IMR-90 (cell line): ENCODE measurements around the gene ANKLE2. TPM values are rescaled to one million over a fixed set of nuclear protein-coding genes. Genes with fewer than 3 reads are reported as not detected.

Source experiments
- ATAC-seq: fragments of 200-7000 bp; cut with Tn5 transposase; 2 replicates; pipeline ENCODE4 v1.9.1; 2020; ENCODE audit warnings: low read depth, mild to moderate bottlenecking, moderate library complexity
- BruUV-seq: library from RNA; stranded (reverse); fragments of 400-500 nt; replicated peaks from 2 replicates; lab custom pipeline; 2021; lab: Mats Ljungman, UMichigan
- CTCF ChIA-PET: fragments of 300-600 bp; formaldehyde crosslinking; extraction: SDS; loops from one replicate; lab custom pipeline; 2021; ENCODE audit warnings: antibody characterized with exemption; lab: Yijun Ruan, JAX
- POLR2A ChIA-PET: fragments of 300-600 bp; sonication (Branson Sonifier 250); formaldehyde crosslinking; loops from one replicate; lab custom pipeline; 2022; ENCODE audit warnings: antibody characterized with exemption; ENCODE audit not compliant: unreplicated experiment; lab: Charles Lee
- DNase-seq: peaks from one replicate; pipeline ENCODE4 v3.0.0; 2013
- H2AFZ ChIP-seq: replicated peaks from 2 replicates; pipeline ENCODE3; 2013; ENCODE audit warnings: low read length, mild to moderate bottlenecking; ENCODE audit not compliant: poor library complexity
- H2AK5ac ChIP-seq: 2 replicates; pipeline ENCODE4 v1.6.1; 2013; ENCODE audit warnings: low read depth, low read length, inconsistent platforms
- H2AK9ac ChIP-seq: replicated peaks from 2 replicates; pipeline ENCODE3; 2013; ENCODE audit warnings: mild to moderate bottlenecking, low read depth, low read length, moderate library complexity; ENCODE audit not compliant: poor library complexity
- H2BK120ac ChIP-seq: 2 replicates; pipeline ENCODE4 v1.6.1; 2013; ENCODE audit warnings: low read depth, low read length, inconsistent platforms
- H2BK15ac ChIP-seq: 3 replicates; pipeline ENCODE4 v1.6.1; 2013; ENCODE audit warnings: low read depth, low read length, inconsistent platforms
- H2BK20ac ChIP-seq: 2 replicates; pipeline ENCODE4 v1.6.1; 2013; ENCODE audit warnings: low read depth, mild to moderate bottlenecking, inconsistent platforms, low read length, moderate library complexity
- H2BK5ac ChIP-seq: 2 replicates; pipeline ENCODE4 v1.6.1; 2013; ENCODE audit warnings: mild to moderate bottlenecking, low read depth, low read length, inconsistent platforms; ENCODE audit not compliant: poor library complexity, severe bottlenecking
- H3K14ac ChIP-seq: replicated peaks from 2 replicates; pipeline ENCODE4 v1.6.1; 2013; ENCODE audit warnings: low read depth, low read length, inconsistent platforms
- H3K18ac ChIP-seq: 2 replicates; pipeline ENCODE4 v1.6.1; 2013; ENCODE audit warnings: low read depth, low read length, control low read depth
- H3K23ac ChIP-seq: 2 replicates; pipeline ENCODE4 v1.6.1; 2013; ENCODE audit warnings: low read depth, low read length, inconsistent platforms
- H3K27ac ChIP-seq: 2 replicates; pipeline ENCODE4 v1.5.1; 2013; ENCODE audit warnings: mild to moderate bottlenecking, control low read depth, low read length; ENCODE audit not compliant: insufficient read depth
- H3K27me3 ChIP-seq: 2 replicates; pipeline ENCODE4 v1.6.1; 2013; ENCODE audit warnings: low read length; ENCODE audit not compliant: control insufficient read depth, insufficient read depth
- H3K36me3 ChIP-seq: 2 replicates; pipeline ENCODE4 v1.6.1; 2013; ENCODE audit warnings: low read length, mixed read lengths; ENCODE audit not compliant: control insufficient read depth, insufficient read depth
- H3K4ac ChIP-seq: 2 replicates; pipeline ENCODE4 v1.6.1; 2013; ENCODE audit warnings: low read depth, low read length, inconsistent platforms
- H3K4me1 ChIP-seq: 2 replicates; pipeline ENCODE4 v1.6.1; 2013; ENCODE audit warnings: low read length, mixed read lengths; ENCODE audit not compliant: control insufficient read depth, insufficient read depth
- H3K4me2 ChIP-seq: 2 replicates; pipeline ENCODE4 v1.6.1; 2013; ENCODE audit warnings: low read depth, mild to moderate bottlenecking, control low read depth, low read length, moderate library complexity
- H3K4me3 ChIP-seq: 2 replicates; pipeline ENCODE4 v1.5.1; 2013; ENCODE audit warnings: low read depth, mild to moderate bottlenecking, control low read depth, low read length, moderate library complexity; ENCODE audit not compliant: insufficient read depth
- H3K56ac ChIP-seq: 2 replicates; pipeline ENCODE4 v1.6.1; 2013; ENCODE audit warnings: low read length, inconsistent platforms; ENCODE audit not compliant: insufficient read depth; ENCODE audit errors: extremely low read depth
- H3K79me1 ChIP-seq, 2 experiments: 2 replicates each; pipeline ENCODE4 v1.6.1; 2013; ENCODE audit warnings: low read length in 2 of 2, inconsistent platforms in 1 of 2, low read depth in 1 of 2
- H3K9ac ChIP-seq: 2 replicates; pipeline ENCODE4 v1.6.1; 2013; ENCODE audit warnings: low read depth, low read length, control low read depth
- H3K9me1 ChIP-seq: 2 replicates; pipeline ENCODE4 v1.6.1; 2013; ENCODE audit warnings: low read length, inconsistent platforms; ENCODE audit not compliant: insufficient read depth
- H3K9me3 ChIP-seq: 2 replicates; pipeline ENCODE4 v1.6.1; 2013; ENCODE audit warnings: low read length; ENCODE audit not compliant: control insufficient read depth, insufficient read depth
- H4K20me1 ChIP-seq: 2 replicates; pipeline ENCODE4 v1.6.1; 2013; ENCODE audit warnings: low read length, inconsistent platforms; ENCODE audit not compliant: insufficient read depth
- H4K5ac ChIP-seq: 2 replicates; pipeline ENCODE4 v1.6.1; 2013; ENCODE audit warnings: mild to moderate bottlenecking, low read depth, low read length, control low read depth
- H4K8ac ChIP-seq, 2 experiments: 2 replicates each; pipeline ENCODE4 v1.6.1; 2013; ENCODE audit warnings: low read depth in 2 of 2, low read length in 2 of 2, control low read depth in 1 of 2, inconsistent platforms in 1 of 2
- H4K91ac ChIP-seq: 2 replicates; pipeline ENCODE4 v1.6.1; 2013; ENCODE audit warnings: low read depth, low read length, inconsistent platforms; ENCODE audit not compliant: insufficient read depth
- BHLHE40 ChIP-seq: fragments of 150-350 bp; IDR thresholded peaks from 2 replicates; pipeline ENCODE4 v1.6.1; 2016; ENCODE audit warnings: mild to moderate bottlenecking, low read depth, low read length
- CTCF ChIP-seq: conservative IDR thresholded peaks from 2 replicates; pipeline ENCODE4 v1.5.1; 2012; ENCODE audit warnings: mild to moderate bottlenecking, low read depth, low read length, improper control_type of control experiment
- FOS ChIP-seq: fragments of 150-350 bp; IDR thresholded peaks from 2 replicates; pipeline ENCODE4 v1.6.1; 2016; ENCODE audit warnings: low read depth, low read length
- MAFK ChIP-seq: IDR thresholded peaks from 2 replicates; pipeline ENCODE4 v1.6.1; 2012; ENCODE audit warnings: low read depth, low read length, improper control_type of control experiment
- MXI1 ChIP-seq: IDR thresholded peaks from 2 replicates; pipeline ENCODE4 v1.6.1; 2012; ENCODE audit warnings: low read depth, mild to moderate bottlenecking, low read length, moderate library complexity, borderline replicate concordance
- NFE2L2 ChIP-seq: fragments of 150-350 bp; IDR thresholded peaks from 2 replicates; pipeline ENCODE4 v1.6.1; 2016; ENCODE audit warnings: low read depth, mild to moderate bottlenecking, low read length
- RAD21 ChIP-seq: IDR thresholded peaks from 2 replicates; pipeline ENCODE4 v1.6.1; 2012; ENCODE audit warnings: low read length, improper control_type of control experiment
- SMC3 ChIP-seq: fragments of 150-350 bp; IDR thresholded peaks from 2 replicates; pipeline ENCODE4 v1.6.1; 2016; ENCODE audit warnings: low read depth, mild to moderate bottlenecking, antibody characterized with exemption, low read length, moderate library complexity
- USF2 ChIP-seq: fragments of 150-350 bp; IDR thresholded peaks from 2 replicates; pipeline ENCODE4 v1.6.1; 2017; ENCODE audit warnings: mild to moderate bottlenecking, antibody characterized with exemption, low read length, low read depth
- WGBS, 2 experiments: methylation state at CpG; one replicate each; pipeline versions ENCODE4 v1.1.5 to v1.1.7; 2013; ENCODE audit warnings: missing lambda C conversion rate in 2 of 2; ENCODE audit not compliant: insufficient read length in 1 of 2; ENCODE audit errors: extremely low coverage in 2 of 2; 5-methylcytosine and 5-hydroxymethylcytosine counted together
- dilution Hi-C: fragments of 300-500 bp; cut with HindIII; formaldehyde crosslinking; loops from one replicate; pipeline ENCODE4 v1.14.3; 2018; ENCODE audit warnings: low sequenced_read_pairs; ENCODE audit not compliant: unreplicated experiment
- in situ Hi-C: fragments of 300-500 bp; cut with MboI; formaldehyde crosslinking; loops from 3 replicates; pipeline ENCODE4 v1.14.3; 2019; ENCODE audit warnings: low sequenced_read_pairs, inconsistent platforms, mixed read lengths
- intact Hi-C: fragments of 100-400 bp; cut with micrococcal nuclease; formaldehyde crosslinking; loops from 2 replicates; pipeline ENCODE4 v1.10.0; 2022
- polyA plus RNA-seq, 3 experiments: library from polyadenylated mRNA; depleted of rRNA; stranded (reverse); fragments of >200 nt; gene quantifications; 2 replicates each; pipeline ENCODE4 v1.2.3, GENCODE V29; 2012; ENCODE audit warnings: low replicate concordance in 1 of 3
- total RNA-seq: library from RNA; depleted of rRNA; stranded (reverse); fragments of >200 nt; gene quantifications from 2 replicates; pipeline ENCODE4 v1.2.3, GENCODE V29; 2012

Gene ANKLE2
- total and polyA plus RNA-seq, 2 of the 4 experiments (the other 2 are of a cell fraction) = 63.4 to 82.4 TPM

GRCh38 chr12:132787877-132788276, 26.2 kb upstream of the ANKLE2 start:
- no peak overlapping the region for H3K56ac ChIP-seq
- no peak overlapping the region for H2BK5ac ChIP-seq
- no peak overlapping the region for H3K4me3 ChIP-seq
- no peak overlapping the region for H3K14ac ChIP-seq
- H3K9me3 ChIP-seq = no peaks in the 10 kb centered on the region
- ATAC-seq = no peak; the same call in 1 of the 2 replicates
- H3K4ac ChIP-seq = no peak overlapping the region
- H4K5ac ChIP-seq = no peak overlapping the region
- no peak overlapping the region for H3K23ac ChIP-seq
- no peak overlapping the region for H2BK20ac ChIP-seq
- no peak overlapping the region for H2BK15ac ChIP-seq
- H3K9me1 ChIP-seq = peaks cover 5% of the 10 kb centered on the region
- no peak overlapping the region for H4K91ac ChIP-seq
- no peaks in the 10 kb centered on the region for H3K27me3 ChIP-seq
- no peak overlapping the region for H3K27ac ChIP-seq
- no peak for DNase-seq
- CTCF ChIA-PET = no interaction called here
- dilution Hi-C loops = no loop called here
- TF ChIP-seq FOS (no peak), MAFK (no peak), BHLHE40 (no peak), SMC3 (no peak), RAD21 (no peak), USF2 (no peak), CTCF (no peak), MXI1 (no peak), NFE2L2 (no peak)
- H3K9ac ChIP-seq = no peak overlapping the region
- H4K8ac ChIP-seq = no peak overlapping the region
- WGBS, 2 experiments = 98% methylated on average over 8 of the region's 15 CpGs; no CpG with 5 or more reads in 1 of the 2 experiments
- H4K20me1 ChIP-seq = peaks cover 65% of the 10 kb centered on the region
- no peaks in the 10 kb centered on the region for H3K4me1 ChIP-seq
- in situ Hi-C loops = no loop called here
- H2AK5ac ChIP-seq = no peak overlapping the region
- H3K18ac ChIP-seq = no peak overlapping the region
- H2BK120ac ChIP-seq = no peak overlapping the region
- POLR2A ChIA-PET = no interaction called here
- BruUV-seq = no TSS peak
- intact Hi-C loops = no loop called here
- H2AFZ ChIP-seq = no peak overlapping the region
- H3K79me1 ChIP-seq = peaks cover 9 to 45% of the 10 kb centered on the region in 2 experiments; a peak in 3 of 4 replicates
- H3K4me2 ChIP-seq = no peak overlapping the region
- peaks cover 78% of the 10 kb centered on the region for H3K36me3 ChIP-seq
- H2AK9ac ChIP-seq = no peak overlapping the region
